PC-3 (cell line): Measurements from ENCODE around the gene ZNF71.

ENCODE experiments used
- EZH2 ChIP-seq: fragments of 300-600 bp; sonication (generic); IDR thresholded peaks from one replicate; pipeline ENCODE4 v1.6.1; 2017; ENCODE audit warnings: antibody characterized with exemption, mild to moderate bottlenecking, low read length; ENCODE audit not compliant: unreplicated experiment
- TF ChIP-seq, protein P1 (sequence below): fragments of 300-600 bp; sonication (generic); conservative IDR thresholded peaks from 2 replicates; pipeline ENCODE4 v1.5.1; 2017; ENCODE audit warnings: antibody characterized with exemption, low read depth, mild to moderate bottlenecking, low read length

DNA sequence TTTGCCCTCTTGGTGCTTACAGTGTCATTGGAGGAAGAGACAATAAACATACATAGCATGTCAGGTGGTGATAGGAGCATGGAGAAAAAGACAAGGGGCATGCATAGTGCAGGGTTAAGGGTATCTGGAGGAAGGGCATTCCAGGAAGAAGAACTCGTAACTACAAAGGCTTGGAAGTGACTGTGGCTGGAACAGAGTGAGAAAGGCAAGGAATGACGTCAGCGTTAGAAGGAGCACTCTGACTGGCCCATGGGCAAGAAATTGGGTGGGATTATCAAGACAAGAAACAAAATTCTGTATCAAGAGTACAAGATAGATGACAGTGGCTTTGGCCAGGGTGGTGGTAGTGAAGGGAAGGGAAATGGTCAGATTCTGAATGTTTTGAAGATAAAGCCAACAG, 59.0 kb downstream of the ZNF71 start:
- TF ChIP-seq, protein P1, sequence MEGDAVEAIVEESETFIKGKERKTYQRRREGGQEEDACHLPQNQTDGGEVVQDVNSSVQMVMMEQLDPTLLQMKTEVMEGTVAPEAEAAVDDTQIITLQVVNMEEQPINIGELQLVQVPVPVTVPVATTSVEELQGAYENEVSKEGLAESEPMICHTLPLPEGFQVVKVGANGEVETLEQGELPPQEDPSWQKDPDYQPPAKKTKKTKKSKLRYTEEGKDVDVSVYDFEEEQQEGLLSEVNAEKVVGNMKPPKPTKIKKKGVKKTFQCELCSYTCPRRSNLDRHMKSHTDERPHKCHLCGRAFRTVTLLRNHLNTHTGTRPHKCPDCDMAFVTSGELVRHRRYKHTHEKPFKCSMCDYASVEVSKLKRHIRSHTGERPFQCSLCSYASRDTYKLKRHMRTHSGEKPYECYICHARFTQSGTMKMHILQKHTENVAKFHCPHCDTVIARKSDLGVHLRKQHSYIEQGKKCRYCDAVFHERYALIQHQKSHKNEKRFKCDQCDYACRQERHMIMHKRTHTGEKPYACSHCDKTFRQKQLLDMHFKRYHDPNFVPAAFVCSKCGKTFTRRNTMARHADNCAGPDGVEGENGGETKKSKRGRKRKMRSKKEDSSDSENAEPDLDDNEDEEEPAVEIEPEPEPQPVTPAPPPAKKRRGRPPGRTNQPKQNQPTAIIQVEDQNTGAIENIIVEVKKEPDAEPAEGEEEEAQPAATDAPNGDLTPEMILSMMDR, result no peak
- no peak for TF ChIP-seq EZH2
